K562 (cell line): ENCODE data around the gene SLC16A10. TPM values are rescaled to one million over a fixed set of nuclear protein-coding genes. Genes with fewer than 3 reads are reported as not detected.

Experiments used
- ATAC-seq: fragments of 200-7000 bp; cut with Tn5 transposase; 3 replicates; pipeline ENCODE4 v1.9.1; 2020; ENCODE audit warnings: moderate library complexity
- BruUV-seq: library from RNA; stranded (reverse); fragments of 400-500 nt; replicated peaks from 2 replicates; lab custom pipeline; 2021; lab: Mats Ljungman, UMichigan
- CTCF ChIA-PET: fragments of 300-600 bp; formaldehyde crosslinking; extraction: SDS; loops from one replicate; lab custom pipeline; 2021; ENCODE audit warnings: low intra/inter-chr PET ratio; lab: Yijun Ruan, JAX
- POLR2A ChIA-PET: fragments of 300-600, 350-650 bp; sonication (Branson Sonifier 250); formaldehyde crosslinking; extraction: SDS; loops from one replicate; lab custom pipeline; 2021; ENCODE audit warnings: antibody characterized with exemption, inconsistent platforms; lab: Yijun Ruan, JAX
- DNase-seq, 4 experiments: peaks; one replicate each; pipeline versions ENCODE4 v3.0.0 to v3.0.0-alpha.2; 2011 to 2018; ENCODE audit warnings: low spot score in 3 of 4, mixed read lengths in 3 of 4; ENCODE audit errors: extremely low read depth in 1 of 4
- FAIRE-seq: peaks from 2 replicates; lab custom pipeline; 2011; peaks lifted over from hg19 to GRCh38; lab: Jason Lieb, UNC
- H2AFZ ChIP-seq: 2 replicates; pipeline ENCODE4 v1.6.0; 2011; ENCODE audit warnings: low read depth, low read length, control low read depth, inconsistent platforms
- H3K27ac ChIP-seq: fragments of 200-600 bp; 3 replicates; pipeline ENCODE4 v1.8.0; 2011; ENCODE audit warnings: low read depth, mild to moderate bottlenecking, control low read depth, inconsistent platforms, low read length, moderate library complexity, mixed read lengths; ENCODE audit errors: extremely low read depth
- H3K27me3 ChIP-seq, 2 experiments: fragments of 300-600 bp in 1 of 2; 2 replicates in 1 of 2; 3 replicates in 1 of 2; pipeline versions ENCODE4 v1.6.0 to v1.8.0; 2011; ENCODE audit warnings: inconsistent platforms in 2 of 2, low read length in 2 of 2, mild to moderate bottlenecking in 1 of 2, mixed read lengths in 1 of 2, moderate library complexity in 1 of 2; ENCODE audit not compliant: control insufficient read depth in 2 of 2, insufficient read depth in 2 of 2
- H3K36me3 ChIP-seq: fragments of 300-600 bp; 3 replicates; pipeline ENCODE4 v1.8.0; 2011; ENCODE audit warnings: mild to moderate bottlenecking, low read length, inconsistent platforms; ENCODE audit not compliant: control insufficient read depth, insufficient read depth
- H3K4me1 ChIP-seq, 2 experiments: fragments of 200-600 bp in 1 of 2; replicated peaks in 1 of 2; 2 replicates in 1 of 2; 3 replicates in 1 of 2; pipeline versions ENCODE4 v1.5.1 to v1.8.0; 2011; ENCODE audit warnings: inconsistent platforms in 2 of 2, low read length in 2 of 2, mild to moderate bottlenecking in 1 of 2, mixed read lengths in 1 of 2, moderate library complexity in 1 of 2; ENCODE audit not compliant: control insufficient read depth in 2 of 2, insufficient read depth in 2 of 2
- H3K4me2 ChIP-seq: 2 replicates; pipeline ENCODE4 v1.6.1; 2011; ENCODE audit warnings: low read length, control low read depth, inconsistent platforms, mixed read lengths; ENCODE audit not compliant: insufficient read depth
- H3K4me3 ChIP-seq: fragments of 200-600 bp; sonication (generic), shearing (Covaris generic); 2 replicates; pipeline ENCODE4 v1.5.1; 2016; ENCODE audit warnings: control low read depth, inconsistent platforms
- H3K79me2 ChIP-seq: fragments of 200-600 bp; 3 replicates; pipeline ENCODE4 v1.8.0; 2011; ENCODE audit warnings: low read length, inconsistent platforms; ENCODE audit not compliant: control insufficient read depth, insufficient read depth
- H3K9ac ChIP-seq, 2 experiments: 2 replicates each; pipeline versions ENCODE4 v1.6.0 to v1.6.1; 2011; ENCODE audit warnings: low read depth in 2 of 2, low read length in 2 of 2, control low read depth in 1 of 2, inconsistent platforms in 1 of 2, mild to moderate bottlenecking in 1 of 2, mixed read lengths in 1 of 2; ENCODE audit not compliant: insufficient read depth in 1 of 2
- H3K9me1 ChIP-seq: one replicate; pipeline ENCODE4 v1.6.0; 2011; ENCODE audit warnings: inconsistent platforms, mild to moderate bottlenecking, low read length, moderate library complexity; ENCODE audit not compliant: control insufficient read depth, insufficient read depth
- H3K9me3 ChIP-seq: replicated peaks from 2 replicates; pipeline ENCODE4 v1.5.1; 2011; ENCODE audit warnings: low read depth, low read length, inconsistent platforms; ENCODE audit not compliant: control insufficient read depth, insufficient read depth
- H4K20me1 ChIP-seq: replicated peaks from 2 replicates; pipeline ENCODE4 v1.6.1; 2011; ENCODE audit warnings: low read length, inconsistent platforms, mixed read lengths; ENCODE audit not compliant: control insufficient read depth, insufficient read depth
- CBX1 ChIP-seq: sonication (generic); IDR thresholded peaks from 2 replicates; pipeline ENCODE4 v1.6.1; 2016; ENCODE audit warnings: antibody characterized with exemption, low read depth, mild to moderate bottlenecking
- ESRRA ChIP-seq: fragments of 450-650 bp; IDR thresholded peaks from 2 replicates; pipeline ENCODE4 v1.6.1; 2014; ENCODE audit warnings: low read depth, mild to moderate bottlenecking, moderate library complexity, borderline replicate concordance
- FOSL1 ChIP-seq: fragments of 200-800 bp; sonication (Bioruptor generic); conservative IDR thresholded peaks from 2 replicates; pipeline ENCODE4 v1.6.1; 2016; ENCODE audit warnings: missing genetic modification characterization, missing compliant biosample characterization
- NR2C1 ChIP-seq, 2 experiments: fragments of 450-650 bp; IDR thresholded peaks; 2 replicates each; pipeline ENCODE4 v1.6.1; 2017; ENCODE audit warnings: mild to moderate bottlenecking in 2 of 2, antibody characterized with exemption in 1 of 2, inconsistent platforms in 1 of 2, missing compliant biosample characterization in 1 of 2, missing genetic modification characterization in 1 of 2
- NR2C2 ChIP-seq, 2 experiments: fragments of 200-800 bp in 1 of 2; sonication (Bioruptor generic) in 1 of 2; sonication (generic) in 1 of 2; formaldehyde crosslinking in 1 of 2; IDR thresholded peaks; 2 replicates each; pipeline versions ENCODE4 v1.6.1 to v1.8.0; 2016 to 2022; ENCODE audit warnings: mild to moderate bottlenecking in 1 of 2, missing compliant biosample characterization in 1 of 2, missing genetic modification characterization in 1 of 2, missing genetic modification reagents in 1 of 2
- PHF21A ChIP-seq: fragments of 450-650 bp; IDR thresholded peaks from 2 replicates; pipeline ENCODE4 v1.6.1; 2017; ENCODE audit warnings: low read depth, borderline replicate concordance
- RFX1 ChIP-seq: fragments of 450-650 bp; IDR thresholded peaks from 2 replicates; pipeline ENCODE4 v1.6.1; 2016; ENCODE audit warnings: mild to moderate bottlenecking, moderate library complexity
- RNF2 ChIP-seq: sonication (generic); IDR thresholded peaks from 2 replicates; pipeline ENCODE4 v1.6.1; 2016
- SMAD1 ChIP-seq: fragments of 150-350 bp; IDR thresholded peaks from 2 replicates; pipeline ENCODE4 v1.6.1; 2014; ENCODE audit warnings: low read length, low read depth; ENCODE audit not compliant: partially characterized antibody
- ZNF431 ChIP-seq: sonication (generic); formaldehyde crosslinking; IDR thresholded peaks from 2 replicates; pipeline ENCODE4 v1.8.0; 2022; ENCODE audit warnings: mild to moderate bottlenecking, missing genetic modification reagents
- WGBS: fragments of 100-300 bp; shearing (Covaris generic); methylation state at CpG from one replicate; pipeline ENCODE4 v1.1.6; 2016; ENCODE audit warnings: low coverage, mixed read lengths; ENCODE audit not compliant: insufficient coverage; ENCODE audit errors: missing lambda C conversion rate; 5-methylcytosine and 5-hydroxymethylcytosine counted together
- in situ Hi-C: fragments of 300-500 bp; cut with MboI; formaldehyde crosslinking; loops from 4 replicates; pipeline ENCODE4 v1.15.0; 2018; ENCODE audit warnings: inconsistent platforms, mixed read lengths
- intact Hi-C: fragments of 100-400 bp; cut with micrococcal nuclease; formaldehyde crosslinking; loops from 2 replicates; pipeline ENCODE4 v1.14.2; 2022
- polyA plus RNA-seq, 8 experiments: library from polyadenylated mRNA; depleted of rRNA in 4 of 8; stranded (reverse) in 5 of 8; unstranded in 3 of 8; fragments of >200 nt; fragmentation: Nextera tagmentation in 2 of 8; fragmentation: Illumina TruSeq in 1 of 8; extraction: Ambion mirVana in 2 of 8; extraction: Trizol in 1 of 8; gene quantifications; 2 replicates each; pipeline versions ENCODE4 v1.2.1 to v1.2.3, GENCODE V29; 2011 to 2014; ENCODE audit warnings: inconsistent platforms in 1 of 8, missing spikeins in 1 of 8
- total RNA-seq, 7 experiments: library from RNA; depleted of rRNA in 6 of 7; stranded (reverse); fragments of >200 nt in 6 of 7; fragmentation: Illumina TruSeq in 2 of 7; extraction: Trizol in 2 of 7; gene quantifications; 2 replicates each; pipeline versions ENCODE4 v1.2.1 to v1.2.3, GENCODE V29; 2011 to 2021; ENCODE audit warnings: low replicate concordance in 1 of 7
- TF ChIP-seq, protein P1 (sequence below): sonication (generic); IDR thresholded peaks from 2 replicates; pipeline ENCODE4 v1.6.1; 2016
- TF ChIP-seq, protein P2 (sequence below): sonication (generic); formaldehyde crosslinking; IDR thresholded peaks from 2 replicates; pipeline ENCODE4 v1.9.0; 2022; ENCODE audit warnings: mild to moderate bottlenecking, missing genetic modification reagents

Gene SLC16A10
- total and polyA plus RNA-seq, 9 of the 15 experiments (the other 6 are each of a cell fraction or from before 2014, with no cell fraction given), result 0.02 to 0.54 (median 0.24) TPM; not detected in 4

DNA sequence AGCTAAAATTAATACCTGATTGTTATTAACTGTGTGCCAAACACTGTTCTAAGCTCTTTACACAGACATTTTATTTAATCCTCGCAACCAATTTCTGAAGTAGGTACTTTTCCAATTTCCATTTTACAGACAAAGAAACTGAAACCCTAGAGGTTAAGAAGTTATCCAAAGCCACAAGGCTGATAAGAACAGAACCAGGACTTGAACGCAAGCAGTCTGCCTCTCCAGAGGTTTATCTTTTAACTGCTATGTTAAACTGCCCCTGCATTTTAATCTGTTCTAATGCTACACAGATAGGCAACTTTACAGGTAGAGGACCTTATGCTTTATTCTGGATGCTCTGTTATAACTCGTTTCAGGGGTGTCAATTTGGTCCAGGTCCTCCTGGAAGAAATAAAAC, 118.2 kb downstream of the SLC16A10 start (continued):
- TF ChIP-seq ZNF431 (CRISPR knock-in tag), result no peak
- TF ChIP-seq, protein P1, sequence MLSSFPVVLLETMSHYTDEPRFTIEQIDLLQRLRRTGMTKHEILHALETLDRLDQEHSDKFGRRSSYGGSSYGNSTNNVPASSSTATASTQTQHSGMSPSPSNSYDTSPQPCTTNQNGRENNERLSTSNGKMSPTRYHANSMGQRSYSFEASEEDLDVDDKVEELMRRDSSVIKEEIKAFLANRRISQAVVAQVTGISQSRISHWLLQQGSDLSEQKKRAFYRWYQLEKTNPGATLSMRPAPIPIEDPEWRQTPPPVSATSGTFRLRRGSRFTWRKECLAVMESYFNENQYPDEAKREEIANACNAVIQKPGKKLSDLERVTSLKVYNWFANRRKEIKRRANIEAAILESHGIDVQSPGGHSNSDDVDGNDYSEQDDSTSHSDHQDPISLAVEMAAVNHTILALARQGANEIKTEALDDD, result peak; percentile 78
- TF ChIP-seq ESRRA, result peak; percentile 61
- TF ChIP-seq NR2C2 (CRISPR knock-in tag; IDR thresholded peaks at IDR 0.05), result no peak
- TF ChIP-seq NR2C2 (tag; IDR thresholded peaks at IDR 0.05), result 0 out of 2 replicates have a peak, but pooled peaks have one; percentile 35
- TF ChIP-seq NR2C1 (IDR thresholded peaks at IDR 0.05), result no peak
- TF ChIP-seq NR2C1 (tag; IDR thresholded peaks at IDR 0.05), result peak; percentile 30; the same call in 1 of the 2 replicates

DNA sequence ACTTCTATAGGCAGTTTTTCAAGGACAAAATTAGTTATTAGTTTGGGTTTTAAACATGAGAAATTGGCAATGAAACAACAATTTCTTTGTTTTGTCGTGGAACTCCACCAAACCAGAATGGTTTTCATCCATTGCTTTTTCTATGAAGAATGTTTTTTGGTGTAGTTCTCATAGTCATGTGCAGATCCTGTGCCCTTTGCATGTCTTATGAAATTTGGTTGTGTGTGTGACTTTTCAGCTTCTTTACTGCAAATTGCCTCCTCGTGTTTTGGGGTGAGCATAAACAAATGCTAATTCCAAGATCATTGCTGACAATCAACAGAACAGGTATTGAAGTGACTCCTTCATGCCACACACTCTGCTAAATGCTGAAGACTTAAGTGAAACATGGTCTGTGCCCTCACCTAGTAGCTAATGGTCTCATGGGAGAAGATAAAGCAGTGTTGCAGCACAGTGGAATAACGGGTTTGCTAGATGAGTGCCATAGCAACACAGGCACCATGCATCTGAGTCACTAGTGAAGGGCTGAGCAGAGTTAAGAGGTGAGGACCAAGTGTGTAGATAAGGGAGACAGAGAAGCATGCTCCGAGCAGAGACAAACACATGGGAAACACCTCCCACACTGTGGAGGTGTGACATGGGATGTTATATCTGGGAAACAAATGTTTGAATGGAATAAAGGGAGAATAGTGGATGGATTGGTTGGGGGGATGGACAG, 120.0 kb downstream of the SLC16A10 start:
- Histone ChIP-seq H3K27ac (no peak overlapping the region), H2AFZ (no peak overlapping the region), H3K4me3 (no peak overlapping the region), H3K9ac (no peak overlapping the region), H3K79me2 (no peaks in the 10 kb centered on the region), H3K27me3 (peaks cover 4 to 5% of the 10 kb centered on the region in 2 experiments; a peak in 4 of 5 replicates), H3K4me2 (no peak overlapping the region), H3K9me3 (no peaks in the 10 kb centered on the region), H3K4me1 (peaks cover 0 to 7% of the 10 kb centered on the region in 2 experiments; a peak in 2 of 5 replicates), H4K20me1 (0 out of 2 replicates have a peak, but pooled peaks cover 7% of the 10 kb centered on the region), H3K9me1 (no peaks in the 10 kb centered on the region), H3K36me3 (no peaks in the 10 kb centered on the region)
- no peak for FAIRE-seq
- ChIA-PET POLR2A (interaction anchor here (1.2 kb wide), 1 partner anchor 65 kb away, joined by 4 read pairs; no protein-coding TSS in a partner anchor), CTCF (no interaction called here)
- BruUV-seq, result no TSS peak
- intact Hi-C loops (no loop called here), in situ Hi-C loops (no loop called here)
- peak in 1 of 4 experiments; percentile 12 for DNase-seq
- no peak for TF ChIP-seq SMAD1
- peak; percentile 28; the same call in 1 of the 2 replicates for TF ChIP-seq RNF2
- TF ChIP-seq, protein P2, sequence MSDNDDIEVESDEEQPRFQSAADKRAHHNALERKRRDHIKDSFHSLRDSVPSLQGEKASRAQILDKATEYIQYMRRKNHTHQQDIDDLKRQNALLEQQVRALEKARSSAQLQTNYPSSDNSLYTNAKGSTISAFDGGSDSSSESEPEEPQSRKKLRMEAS (CRISPR knock-in tag), result peak; percentile 60
- TF ChIP-seq PHF21A, result no peak
- peak; percentile 32; the same call in 1 of the 2 replicates for TF ChIP-seq RFX1
- no peak for TF ChIP-seq CBX1
- 0 out of 2 replicates have a peak, but pooled peaks have one; percentile 18 for TF ChIP-seq FOSL1 (tag)
- WGBS, result 6% methylated on average over 4 of the region's 4 CpGs
- no peak for ATAC-seq
